HG02678 (cell line): ENCODE data around the gene RBM8A.

ENCODE experiments used
- ATAC-seq: cut with Tn5 transposase; IDR thresholded peaks from one replicate; pipeline ENCODE4 v1.9.1; 2021; ENCODE audit warnings: mild to moderate bottlenecking, moderate library complexity; ENCODE audit not compliant: unreplicated experiment

The RBM8A gene

DNA sequence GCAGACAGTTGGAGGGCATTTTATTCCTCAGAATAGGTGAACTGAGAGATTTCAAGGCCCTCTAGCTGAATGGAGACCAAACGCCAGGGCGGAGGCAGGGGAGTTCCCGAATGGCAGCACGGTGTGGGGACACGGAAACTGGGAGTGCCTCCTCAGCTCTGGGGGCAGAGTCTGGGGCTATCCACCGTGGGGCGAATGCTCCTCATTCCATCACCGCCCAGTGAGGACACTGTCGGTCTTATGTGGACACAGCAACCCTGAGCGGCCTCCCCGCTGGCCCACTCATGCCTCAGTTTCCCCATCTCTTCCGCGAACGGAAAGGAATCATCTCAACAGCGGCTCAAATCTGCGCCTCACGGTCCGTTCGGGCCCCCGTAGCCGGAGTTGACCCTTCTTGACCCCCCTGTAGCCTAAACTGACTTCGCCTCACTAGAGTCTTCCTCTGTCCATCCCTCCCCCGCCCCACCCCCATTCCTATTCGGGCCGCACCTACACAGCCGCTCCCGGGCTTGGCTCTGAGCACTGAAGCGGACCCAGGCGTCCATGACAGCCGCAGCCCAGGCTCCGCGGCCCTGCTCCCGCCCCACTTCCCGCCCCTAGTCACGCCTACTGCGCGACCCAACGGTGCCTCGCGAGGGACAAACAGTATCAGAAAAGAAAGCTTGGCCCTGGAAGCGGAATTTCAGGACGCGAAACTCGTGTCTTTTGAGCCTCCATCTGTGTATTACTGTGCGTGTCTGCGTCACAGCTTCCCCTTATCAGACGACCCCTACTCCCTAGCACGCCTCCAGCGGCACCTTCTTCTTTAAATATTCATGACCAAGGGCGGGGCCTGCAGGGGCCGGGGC is 8.9 kb downstream of the RBM8A start, which contains the start of gene PEX11B:
TSS of gene PEX11B (minus strand) at position 574 of the 848 bp plus-strand sequence. CDS start at position 545, 29 bp downstream.
- ATAC-seq: peak; percentile 89

DNA sequence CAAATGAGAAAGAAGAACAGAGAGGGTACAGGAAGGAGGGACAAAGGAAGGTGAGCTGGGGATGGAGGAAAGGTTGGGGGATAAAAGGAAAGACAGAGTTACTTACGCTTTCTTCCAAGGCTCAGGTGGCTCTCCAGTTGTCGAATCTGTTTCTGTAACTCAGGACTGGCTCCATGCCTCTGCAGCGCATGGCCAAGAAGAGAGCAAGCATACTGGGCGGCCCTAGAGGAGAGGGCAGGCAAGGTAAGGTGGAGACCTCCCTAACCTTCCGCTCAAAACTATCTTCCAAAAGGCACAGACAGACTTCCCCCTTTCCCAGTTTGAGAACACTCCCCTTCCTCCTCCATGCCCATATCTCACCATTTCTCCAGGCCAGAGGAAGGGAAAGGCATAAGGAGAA is 9.7 kb downstream of the RBM8A start:
- no peak for ATAC-seq

DNA sequence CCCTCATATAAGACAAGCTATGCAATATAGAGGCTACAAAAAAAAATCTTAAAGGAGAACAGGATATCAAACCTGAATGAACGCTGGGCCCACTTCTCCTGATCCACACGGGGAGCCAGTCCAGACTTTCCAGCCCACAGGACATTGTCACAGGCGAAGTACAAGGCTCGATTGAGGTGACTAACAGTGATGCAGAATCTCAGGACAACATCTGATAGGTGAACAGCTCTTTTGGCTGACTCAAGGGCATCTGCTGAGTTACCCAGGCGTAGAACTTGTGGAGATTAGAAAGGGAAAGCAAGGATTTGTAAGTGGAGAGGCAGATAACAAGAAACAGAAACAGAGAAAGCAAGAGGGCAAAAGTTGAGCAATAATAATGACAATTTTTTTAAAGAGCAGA is 10.5 kb downstream of the RBM8A start:
- ATAC-seq: no peak

DNA sequence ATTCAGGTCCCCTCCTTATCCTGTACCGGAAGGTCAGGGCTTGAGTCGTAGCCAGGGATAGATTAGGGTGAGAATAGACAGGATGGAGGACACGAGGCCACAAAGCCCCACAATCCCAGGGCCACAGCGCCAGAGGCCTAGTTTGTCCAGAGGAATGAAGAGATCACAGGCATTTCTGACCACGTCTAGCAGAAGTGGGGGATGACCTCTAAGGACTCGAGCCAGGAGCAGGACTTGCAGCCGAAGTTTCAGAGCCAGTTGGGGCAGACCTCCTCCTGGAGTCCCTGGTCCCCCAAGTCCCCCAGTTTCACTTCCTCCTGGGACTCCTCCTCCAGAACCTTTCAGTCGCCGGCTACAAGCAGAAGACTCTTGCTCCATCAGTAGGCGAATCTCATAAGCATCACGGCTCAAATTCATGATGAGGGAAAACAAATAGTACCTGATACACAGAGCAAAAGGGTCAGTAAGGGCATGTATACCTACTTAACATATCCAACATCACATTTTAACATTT is 15.1 kb downstream of the RBM8A start:
- no peak for ATAC-seq

DNA sequence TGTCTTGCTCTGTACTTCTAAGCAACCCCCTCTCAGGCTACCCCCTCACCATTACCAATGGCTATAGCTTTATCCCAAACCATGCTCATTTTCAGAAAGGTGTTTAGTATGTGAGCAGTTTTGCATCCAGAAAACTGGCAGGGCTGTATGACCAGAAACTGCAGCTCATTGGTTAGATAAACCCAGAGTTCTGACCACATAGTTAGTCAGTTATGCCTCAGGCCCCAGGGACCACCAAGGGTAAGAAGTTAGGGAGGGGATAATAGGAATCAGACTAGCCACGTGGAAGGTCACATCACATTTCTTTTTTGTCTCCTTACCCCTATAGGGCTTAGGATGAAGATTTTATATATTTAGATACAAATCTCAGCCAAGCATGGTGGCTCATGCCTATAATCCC is 18.6 kb downstream of the RBM8A start:
- no peak for ATAC-seq

DNA sequence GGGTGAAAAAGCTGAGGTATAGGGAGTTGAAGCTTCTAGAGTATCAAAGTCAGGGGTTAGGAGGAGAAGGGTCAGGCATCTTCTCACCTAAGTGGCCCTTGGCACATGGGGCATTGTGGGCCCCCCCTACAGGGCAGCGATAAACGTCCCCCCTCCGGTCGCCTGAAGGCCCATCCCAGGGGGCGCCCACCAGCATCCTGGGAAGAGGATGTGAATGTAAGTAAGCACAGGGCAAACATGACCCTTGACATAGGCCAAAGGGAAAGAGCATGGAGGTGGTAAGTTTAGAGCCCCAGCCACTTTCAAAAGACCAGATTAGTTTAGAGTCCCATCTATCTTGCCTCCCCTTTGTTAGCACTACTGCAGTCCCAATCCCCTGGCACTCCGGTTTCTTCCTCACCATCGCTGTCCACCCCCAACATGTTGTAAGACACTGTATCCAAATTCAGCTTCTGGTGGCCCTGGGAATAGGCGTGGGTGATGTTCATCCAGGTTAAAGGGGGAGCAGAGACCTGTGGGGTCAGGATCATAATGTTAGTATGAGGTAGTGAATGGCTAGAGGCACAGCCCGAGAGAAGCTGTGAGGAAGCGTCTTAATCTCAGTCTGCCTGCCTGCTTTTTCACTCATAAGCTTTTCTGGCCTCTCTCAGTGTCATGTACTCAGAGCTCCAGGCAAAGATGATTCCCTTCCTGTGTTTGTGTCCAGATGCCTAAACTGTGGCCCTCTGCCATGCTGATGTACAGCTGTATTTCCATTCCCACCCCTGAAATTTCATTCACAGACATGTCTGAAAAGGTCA is 20.1 kb downstream of the RBM8A start:
- ATAC-seq: no peak

DNA sequence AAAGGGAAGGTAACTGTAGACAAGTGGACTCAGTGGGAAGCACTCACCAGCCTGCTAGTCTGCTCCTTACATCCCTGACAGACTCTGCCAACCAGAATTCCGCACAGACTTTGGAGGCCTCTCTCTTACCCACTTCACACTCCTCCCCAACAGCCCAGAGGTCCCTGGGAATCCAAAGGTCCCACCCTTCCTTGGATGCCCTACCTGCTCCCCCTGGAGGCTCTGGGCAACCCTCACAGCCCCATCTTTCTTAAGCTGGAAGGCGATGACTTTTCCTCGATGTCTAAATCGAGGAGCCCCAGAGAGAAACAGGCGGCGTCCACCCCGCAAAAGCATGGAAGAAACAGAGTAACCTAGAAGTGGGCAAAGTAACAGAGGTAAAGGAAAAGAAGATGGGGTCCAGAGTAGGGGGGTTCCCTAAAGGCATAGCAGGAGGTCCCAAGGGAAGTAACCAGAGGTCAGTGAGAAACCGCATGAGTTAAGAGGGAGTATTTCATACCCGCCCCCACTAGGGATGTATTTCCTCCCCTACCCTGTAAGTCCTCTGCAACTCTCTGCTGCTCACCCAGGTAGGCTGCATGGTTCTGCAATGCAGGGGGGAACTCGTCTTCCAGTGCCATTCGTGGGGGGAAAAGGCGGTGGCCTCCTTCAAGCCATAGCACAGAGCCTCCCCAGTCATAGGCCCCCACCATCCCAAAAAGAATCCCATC is 25.8 kb downstream of the RBM8A start:
- ATAC-seq: no peak

DNA sequence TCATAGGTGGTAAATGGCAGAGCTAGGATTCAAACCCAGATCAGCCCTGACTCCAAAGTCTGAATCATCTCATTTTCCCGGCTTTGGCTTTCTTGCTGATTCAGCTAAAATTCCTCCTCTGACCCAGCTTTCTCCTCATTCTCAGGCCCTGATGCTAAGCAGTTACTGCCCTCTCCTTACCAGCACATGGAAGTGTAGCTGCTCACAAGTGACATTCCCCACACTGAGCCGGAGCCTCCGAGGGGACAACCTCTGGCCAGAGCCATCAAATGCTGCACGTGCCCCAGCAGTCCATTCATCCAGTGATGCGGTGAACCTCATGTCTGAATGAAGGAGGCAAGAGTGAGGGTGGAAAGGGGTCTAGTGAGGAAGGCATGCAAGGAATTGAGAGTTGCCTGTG is 28.5 kb downstream of the RBM8A start:
- no peak for ATAC-seq

DNA sequence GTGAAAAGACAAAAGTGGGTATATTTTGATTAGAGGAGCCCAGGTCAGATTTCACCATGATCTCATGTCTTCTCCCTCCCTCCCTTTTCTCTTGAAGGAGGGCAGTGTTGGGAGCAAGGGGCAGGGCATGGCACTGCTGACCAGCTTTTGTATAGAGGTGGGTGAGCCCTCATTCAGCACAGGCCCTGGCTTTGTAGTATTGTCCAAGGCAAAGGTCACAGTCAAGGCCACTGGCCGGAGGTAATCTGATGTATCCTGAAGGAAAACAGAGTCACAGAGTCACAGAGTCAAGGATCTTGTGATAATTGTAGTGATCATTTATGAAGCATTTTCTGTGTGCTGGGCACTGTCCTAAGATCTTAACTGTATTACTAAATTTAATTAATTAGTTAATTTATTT is 29.3 kb downstream of the RBM8A start:
- no peak for ATAC-seq

DNA sequence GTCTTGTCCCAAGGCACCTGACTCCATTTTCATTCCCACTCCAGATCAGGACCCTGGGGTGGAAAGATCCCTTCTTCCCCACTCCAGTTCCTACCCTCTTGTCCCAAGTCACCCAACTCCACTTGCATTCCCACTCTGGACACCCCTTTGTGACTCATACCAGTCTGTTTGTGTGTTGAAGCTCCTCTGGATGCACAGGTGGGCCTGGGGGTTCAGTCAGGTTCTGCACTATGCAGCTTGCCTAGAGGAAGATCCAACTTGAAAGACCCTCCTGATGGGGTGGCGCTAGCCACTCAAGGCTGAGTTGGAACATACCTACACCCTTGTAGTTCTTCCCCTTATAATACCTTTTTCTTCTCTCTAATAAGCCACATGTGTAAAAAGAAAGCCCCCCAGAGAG is 31.8 kb downstream of the RBM8A start:
- no peak for ATAC-seq

DNA sequence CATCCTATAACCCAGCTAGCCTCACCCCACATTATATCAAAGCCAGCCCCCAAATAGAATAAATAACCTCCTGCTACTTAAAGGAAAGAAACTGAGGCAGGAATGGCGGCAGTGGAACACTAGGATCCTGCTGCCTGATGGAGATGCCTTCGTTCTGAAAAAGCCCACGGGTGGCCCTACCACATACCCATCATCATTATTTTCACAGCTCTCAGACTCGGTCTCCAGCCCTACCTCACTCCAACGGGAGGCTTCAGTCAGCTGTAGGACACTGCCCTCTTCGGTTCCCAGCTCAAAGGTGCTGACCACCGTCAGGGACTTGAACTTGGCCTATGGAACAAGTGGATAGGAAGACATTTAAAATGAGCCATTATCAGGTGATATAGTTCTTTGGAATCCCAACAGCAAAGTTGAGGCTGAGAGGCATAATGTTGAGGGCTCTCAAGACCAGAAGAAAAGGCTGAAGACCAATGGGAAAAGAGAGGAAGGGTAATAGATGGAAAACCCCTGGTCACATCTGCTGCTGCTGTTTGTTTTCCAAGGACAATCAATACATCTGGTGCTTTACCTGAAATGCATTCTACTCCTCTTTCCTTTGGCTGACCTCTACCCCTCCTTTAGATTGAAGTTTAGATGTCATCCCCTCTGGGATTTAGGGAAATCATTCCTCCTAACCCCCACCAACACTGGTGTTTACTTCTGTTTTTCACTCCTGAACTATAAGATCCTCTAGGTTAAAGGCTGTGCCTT is 33.8 kb downstream of the RBM8A start:
- no peak for ATAC-seq

DNA sequence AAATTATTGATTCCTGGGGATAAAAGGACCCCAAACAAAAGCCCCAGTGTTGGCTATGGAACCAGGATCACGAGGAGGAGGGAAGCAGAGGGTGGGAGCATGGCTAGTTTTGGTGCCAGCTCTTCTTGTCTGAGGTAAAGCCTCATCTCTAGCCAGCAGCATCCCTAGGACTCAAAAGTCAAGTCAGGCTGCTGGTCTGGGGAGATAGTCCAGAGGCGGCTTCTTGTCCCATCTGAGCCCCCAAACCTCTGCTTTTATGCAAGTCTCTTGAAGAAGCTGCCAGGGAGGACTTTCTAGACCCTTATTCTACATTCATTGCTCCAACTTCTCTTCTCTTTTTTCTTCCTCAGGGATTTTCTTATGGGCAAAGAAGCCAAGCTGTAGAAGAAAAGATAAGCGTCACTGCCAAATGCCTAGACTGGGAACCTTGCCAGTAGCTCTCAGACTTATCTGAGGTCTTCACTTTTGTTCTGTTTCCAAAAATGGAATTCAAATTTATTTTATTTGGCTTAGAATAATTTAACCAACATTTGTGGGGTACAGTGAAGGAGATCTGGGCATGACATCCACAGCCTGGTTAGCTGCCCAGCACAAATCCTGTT is 34.7 kb downstream of the RBM8A start:
- no peak for ATAC-seq

DNA sequence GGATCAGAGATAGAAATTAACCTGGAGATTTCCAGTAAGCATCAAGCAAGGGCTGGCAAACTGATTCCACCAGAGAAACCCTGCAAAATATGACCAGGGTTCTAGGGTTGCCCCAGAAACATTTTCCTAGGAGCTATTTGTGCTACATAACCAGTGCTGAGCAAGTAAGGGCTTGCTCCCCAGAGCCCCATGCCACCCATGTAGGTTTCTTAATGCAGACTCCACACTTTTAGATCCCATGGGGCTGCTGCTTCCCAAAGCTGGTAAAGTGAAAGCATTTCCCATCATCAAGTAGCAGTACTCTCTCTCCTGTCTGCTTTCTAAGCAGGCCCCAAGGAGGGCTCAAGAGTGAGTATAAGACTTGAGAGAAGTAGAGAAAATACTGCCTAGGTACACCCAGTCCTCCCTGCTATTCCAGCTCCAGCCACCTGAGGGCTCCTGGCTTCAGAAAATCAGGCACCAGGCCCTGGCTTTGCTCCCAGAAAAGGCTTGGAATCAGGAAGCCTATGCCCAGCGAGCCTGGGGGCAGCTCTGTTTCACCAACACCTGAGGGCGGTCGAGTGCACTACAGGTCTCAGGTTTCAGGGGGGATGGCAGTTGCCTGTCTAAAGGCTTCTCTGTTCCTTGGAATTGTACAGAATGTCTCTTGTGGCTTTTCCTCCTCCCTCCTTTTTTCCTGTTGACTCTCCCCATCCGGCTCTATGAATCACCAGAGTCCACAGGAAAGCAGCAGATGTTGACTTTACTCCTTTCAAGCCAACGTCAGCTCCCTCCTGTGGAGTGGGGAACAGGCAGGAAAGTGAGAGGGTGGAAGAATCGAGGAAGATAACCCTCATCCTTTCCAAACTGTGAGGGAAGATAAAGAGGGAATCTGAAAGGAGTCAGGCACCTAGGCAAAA is 35.4 kb downstream of the RBM8A start:
- ATAC-seq: no peak

DNA sequence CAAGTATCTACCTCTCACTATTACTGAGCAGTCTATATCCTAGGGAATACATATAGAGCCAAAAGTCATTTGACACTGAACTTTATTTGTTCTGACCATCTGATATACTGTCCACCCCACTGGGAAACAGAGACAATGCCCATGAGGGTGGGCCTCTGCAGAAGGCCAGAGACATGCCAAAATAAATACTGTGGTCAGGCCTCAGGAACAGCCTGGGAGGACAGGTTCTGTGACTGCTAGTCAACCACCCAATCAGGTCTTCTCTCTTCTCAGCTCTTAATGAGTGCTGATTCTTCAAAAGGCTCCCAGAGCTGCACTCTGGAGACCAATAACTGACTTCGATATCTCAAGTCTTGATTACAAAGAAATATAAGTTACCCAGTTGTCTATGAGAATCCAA is 36.1 kb downstream of the RBM8A start:
- ATAC-seq: no peak

DNA sequence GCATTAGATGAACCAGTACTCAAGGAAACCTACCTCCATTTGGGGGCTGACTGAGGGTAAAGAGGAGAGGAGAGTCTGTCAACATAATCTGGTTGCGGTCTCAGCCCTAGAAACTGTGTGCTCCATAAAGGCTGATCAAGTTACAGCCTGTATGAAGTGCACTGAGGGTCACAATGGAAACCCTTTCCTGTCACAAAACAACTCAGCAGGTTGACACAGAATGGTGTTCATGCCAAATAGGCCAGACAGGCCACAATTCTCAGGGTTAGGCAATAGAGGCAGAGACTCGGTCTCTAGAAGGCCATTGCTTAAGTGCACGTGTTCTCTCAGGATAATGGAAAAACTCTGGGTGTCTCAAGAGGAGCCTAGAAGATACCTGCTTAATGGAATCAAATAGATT is 37.6 kb downstream of the RBM8A start:
- no peak for ATAC-seq

DNA sequence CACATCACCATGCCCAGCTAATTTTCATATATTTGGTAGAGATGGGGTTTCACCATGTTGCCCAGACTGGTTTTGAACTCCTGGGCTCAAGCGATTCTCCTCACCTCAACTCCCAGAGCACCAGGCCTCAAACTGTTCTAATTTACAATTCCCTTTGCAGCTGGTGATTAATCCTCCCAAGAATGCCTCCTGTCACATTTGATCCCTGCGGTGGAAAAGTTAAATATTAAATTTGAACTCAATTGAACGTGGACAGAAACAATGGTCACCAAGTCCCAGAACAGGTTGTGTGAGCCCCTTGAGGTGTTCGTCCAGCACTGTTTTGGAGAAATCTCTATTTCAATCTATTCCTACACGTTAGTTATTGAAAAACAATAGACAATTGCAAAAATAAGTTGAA is 39.7 kb downstream of the RBM8A start:
- no peak for ATAC-seq

DNA sequence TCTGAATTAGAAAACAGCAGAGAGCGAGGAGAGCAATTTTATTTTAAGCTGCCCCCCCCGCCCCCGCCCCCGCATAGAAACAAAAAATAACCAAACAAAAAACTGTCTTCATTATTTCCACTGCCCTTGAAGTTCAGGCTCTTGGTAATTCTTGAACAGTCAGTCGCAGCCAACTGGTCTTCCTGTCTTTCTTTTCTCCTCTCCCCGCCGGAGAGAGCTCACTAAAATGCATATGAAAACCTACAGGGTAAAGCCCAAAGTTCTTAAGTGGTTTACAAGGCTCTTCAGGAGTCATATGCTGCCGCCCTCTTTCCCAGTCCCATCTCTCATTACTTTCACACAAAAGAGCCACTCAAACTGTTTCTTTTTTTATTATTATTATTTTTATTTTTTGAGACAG is 40.5 kb downstream of the RBM8A start:
- ATAC-seq: no peak

DNA sequence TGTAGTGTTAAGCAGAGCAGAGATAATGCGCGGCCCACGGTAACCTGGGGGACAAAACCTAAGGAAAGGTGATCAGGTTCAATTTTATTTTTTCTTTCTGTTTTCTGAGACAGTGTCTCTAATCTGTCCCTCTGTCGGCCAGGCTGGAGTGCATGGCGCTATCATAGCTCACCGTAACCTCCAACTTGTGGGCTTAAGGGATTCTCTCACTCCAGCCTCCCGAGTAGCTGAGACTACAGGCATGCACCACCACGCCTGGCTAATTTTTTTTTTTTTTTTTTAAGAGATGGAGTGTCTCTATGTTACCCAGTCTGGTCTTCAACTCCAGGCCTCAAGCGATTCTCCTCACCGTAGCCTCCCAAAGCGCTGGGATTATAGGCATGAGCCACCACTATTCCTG is 40.9 kb downstream of the RBM8A start:
- ATAC-seq: no peak

DNA sequence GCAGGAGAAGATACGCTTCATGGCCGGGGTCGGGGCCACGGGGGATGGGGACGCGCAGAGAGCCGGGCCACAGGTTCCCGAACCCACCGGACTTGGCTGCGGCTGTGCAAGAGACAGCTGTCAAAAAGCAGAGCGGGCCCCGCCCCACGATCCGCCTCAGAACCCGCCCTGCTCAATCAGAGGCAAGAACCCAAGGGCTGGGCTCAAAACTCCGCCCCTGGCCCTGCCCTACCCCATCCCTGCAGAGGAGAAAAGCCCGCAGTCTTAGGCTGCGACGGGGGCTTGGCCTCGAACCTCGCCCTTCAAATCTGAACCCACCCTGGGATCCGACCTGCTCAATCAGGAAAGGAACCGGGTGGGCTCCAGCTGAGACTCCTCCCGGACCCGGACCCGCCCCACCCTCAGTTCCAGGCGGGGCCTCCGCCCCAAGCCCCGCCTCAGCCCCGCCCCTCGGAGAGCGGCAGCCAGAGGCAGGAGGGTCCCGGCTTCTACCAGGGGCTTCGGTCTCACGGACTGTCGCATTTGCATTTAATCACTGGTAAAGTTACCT is 41.5 kb downstream of the RBM8A start, which contains the start of gene ANKRD35:
TSS of gene ANKRD35 (minus strand) at position 129 of the 550 bp plus-strand sequence. CDS start at position 21, 108 bp downstream.
- ATAC-seq: peak; percentile 100
